Choroid plexus epithelial cell (primary cell): ENCODE data around the gene ADAMTS14.

Experiments
- DNase-seq: peaks from one replicate; pipeline ENCODE4 v3.0.0-alpha.2; 2010; ENCODE audit warnings: low read depth
- H3K4me3 ChIP-seq: 2 replicates; pipeline ENCODE4 v1.5.1; 2011; ENCODE audit warnings: low read depth, mild to moderate bottlenecking, control low read depth, low read length, moderate library complexity
- CTCF ChIP-seq: conservative IDR thresholded peaks from 2 replicates; pipeline ENCODE4 v1.5.1; 2011; ENCODE audit warnings: low read depth, mild to moderate bottlenecking, control low read depth, inconsistent platforms, low read length, moderate library complexity

Gene ADAMTS14

GRCh38 chr10:70777063-70777875, 105.0 kb downstream of the ADAMTS14 start:
- H3K4me3 ChIP-seq, result no peak overlapping the region
- no peak for TF ChIP-seq CTCF
- DNase-seq, result no peak

GRCh38 chr10:70778267-70778924, 106.1 kb downstream of the ADAMTS14 start:
- DNase-seq, result no peak
- no peak overlapping the region for H3K4me3 ChIP-seq
- TF ChIP-seq CTCF, result no peak

- no peak for TF ChIP-seq CTCF
Measured at GRCh38 chr10:70779088-70779487, 106.8 kb downstream of the ADAMTS14 start.

GRCh38 chr10:70779511-70780369, 107.4 kb downstream of the ADAMTS14 start:
- TF ChIP-seq CTCF, result no peak
- no peak for DNase-seq
- no peak overlapping the region for H3K4me3 ChIP-seq

More at GRCh38 chr10:70779088-70779487, 106.8 kb downstream of the ADAMTS14 start:
- no peak for DNase-seq
- no peak overlapping the region for H3K4me3 ChIP-seq

GRCh38 chr10:70780370-70780760, 108.1 kb downstream of the ADAMTS14 start:
- H3K4me3 ChIP-seq, result no peak overlapping the region
- no peak for TF ChIP-seq CTCF
- no peak for DNase-seq

- no peak overlapping the region for H3K4me3 ChIP-seq
- DNase-seq, result no peak
- TF ChIP-seq CTCF, result no peak
Measured at GRCh38 chr10:70780772-70781171, 108.5 kb downstream of the ADAMTS14 start.
